K562 (cell line): ENCODE data around the gene C14orf180. TPM values are rescaled to one million over a fixed set of nuclear protein-coding genes. Genes with fewer than 3 reads are reported as not detected.
A peak's percentile ranks its signal among the peaks of the same experiment; 100 is the strongest.

Experiments
- ARID1B ChIP-seq: fragments of 450-650 bp; IDR thresholded peaks from 2 replicates; pipeline ENCODE4 v1.6.1; 2016; ENCODE audit warnings: antibody characterized with exemption, mild to moderate bottlenecking, inconsistent platforms
- CEBPZ ChIP-seq: fragments of 150-350 bp; IDR thresholded peaks from 2 replicates; pipeline ENCODE4 v1.6.1; 2014; ENCODE audit warnings: low read depth, mild to moderate bottlenecking, low read length, borderline replicate concordance
- CXXC5 ChIP-seq: fragments of 250-450 bp; sonication (Bioruptor Pico); IDR thresholded peaks from 2 replicates; pipeline ENCODE4 v1.8.0; 2022; ENCODE audit warnings: inconsistent platforms, mild to moderate bottlenecking, moderate library complexity
- GABPA ChIP-seq: fragments of 200-800 bp; sonication (Bioruptor generic); conservative IDR thresholded peaks from 2 replicates; pipeline ENCODE4 v1.6.1; 2016; ENCODE audit warnings: low read depth, missing genetic modification characterization, missing compliant biosample characterization
- GTF2B ChIP-seq: IDR thresholded peaks from 2 replicates; pipeline ENCODE4 v1.6.1; 2011; ENCODE audit not compliant: insufficient read length; ENCODE audit errors: extremely low read depth
- HSF4 ChIP-seq: fragments of 250-450 bp; sonication (Bioruptor Pico); IDR thresholded peaks from 2 replicates; pipeline ENCODE4 v2.1.2; 2022; ENCODE audit warnings: mild to moderate bottlenecking, moderate library complexity, borderline replicate concordance
- NELFE ChIP-seq: IDR thresholded peaks from 2 replicates; pipeline ENCODE4 v1.6.1; 2011; ENCODE audit warnings: mild to moderate bottlenecking; ENCODE audit not compliant: insufficient read depth, insufficient read length
- PHF20 ChIP-seq: fragments of 450-650 bp; IDR thresholded peaks from 2 replicates; pipeline ENCODE4 v1.6.1; 2018; ENCODE audit not compliant: partially characterized antibody
- PURB ChIP-seq: sonication (generic); formaldehyde crosslinking; IDR thresholded peaks from 2 replicates; pipeline ENCODE4 v1.9.0; 2021; ENCODE audit warnings: low read depth, mild to moderate bottlenecking, missing genetic modification reagents
- SETDB1 ChIP-seq: IDR thresholded peaks from one replicate; pipeline ENCODE4 v1.6.1; 2012; ENCODE audit warnings: low read length, control low read depth, inconsistent platforms
- TRIM24 ChIP-seq, 2 experiments: fragments of 450-650 bp; IDR thresholded peaks; 2 replicates each; pipeline ENCODE4 v1.6.1; 2016
- XRCC5 ChIP-seq: fragments of 200-400 bp; formaldehyde crosslinking; IDR thresholded peaks from 2 replicates; pipeline ENCODE4 v1.6.1; 2017; ENCODE audit warnings: low read depth, mild to moderate bottlenecking, low read length
- ZBTB2 ChIP-seq: fragments of 450-650 bp; IDR thresholded peaks from 2 replicates; pipeline ENCODE4 v1.6.1; 2016; ENCODE audit warnings: antibody characterized with exemption
- ZC3H11A ChIP-seq: IDR thresholded peaks from 2 replicates; pipeline ENCODE4 v1.6.1; 2012; ENCODE audit warnings: low read depth, low read length, improper control_type of control experiment
- ZNF584 ChIP-seq: fragments of 200-800 bp; sonication (Bioruptor generic); IDR thresholded peaks from 2 replicates; pipeline ENCODE4 v1.6.1; 2016; ENCODE audit warnings: low read depth, mild to moderate bottlenecking, missing genetic modification characterization, missing compliant biosample characterization
- ZNF780A ChIP-seq: fragments of 250-450 bp; sonication (Bioruptor Pico); IDR thresholded peaks from 2 replicates; pipeline ENCODE4 v1.5.0; 2021; ENCODE audit warnings: mild to moderate bottlenecking
- polyA plus RNA-seq, 8 experiments: library from polyadenylated mRNA; depleted of rRNA in 4 of 8; stranded (reverse) in 5 of 8; unstranded in 3 of 8; fragments of >200 nt; fragmentation: Nextera tagmentation in 2 of 8; fragmentation: Illumina TruSeq in 1 of 8; extraction: Ambion mirVana in 2 of 8; extraction: Trizol in 1 of 8; gene quantifications; 2 replicates each; pipeline versions ENCODE4 v1.2.1 to v1.2.3, GENCODE V29; 2011 to 2014; ENCODE audit warnings: inconsistent platforms in 1 of 8, missing spikeins in 1 of 8
- total RNA-seq, 7 experiments: library from RNA; depleted of rRNA in 6 of 7; stranded (reverse); fragments of >200 nt in 6 of 7; fragmentation: Illumina TruSeq in 2 of 7; extraction: Trizol in 2 of 7; gene quantifications; 2 replicates each; pipeline versions ENCODE4 v1.2.1 to v1.2.3, GENCODE V29; 2011 to 2021; ENCODE audit warnings: low replicate concordance in 1 of 7

The C14orf180 gene
- total and polyA plus RNA-seq, 9 of the 15 experiments (the other 6 are each of a cell fraction or from before 2014, with no cell fraction given) = not detected

- TF ChIP-seq NELFE = no peak
- no peak for TF ChIP-seq ZBTB2
- TF ChIP-seq ZNF780A = no peak
- no peak for TF ChIP-seq CEBPZ
- TF ChIP-seq SETDB1 = no peak
- no peak for TF ChIP-seq ZNF584 (CRISPR knock-in tag)
- no peak for TF ChIP-seq GTF2B
- no peak for TF ChIP-seq HSF4 (CRISPR knock-in tag)
- no peak for TF ChIP-seq PHF20
- peak; percentile 64 for TF ChIP-seq CXXC5 (CRISPR knock-in tag)
- peak; percentile 33; the same call in 1 of the 2 replicates for TF ChIP-seq GABPA (tag)
- no peak for TF ChIP-seq TRIM24 (IDR thresholded peaks at IDR 0.05)
- TF ChIP-seq ZC3H11A = no peak
- TF ChIP-seq XRCC5 = no peak
- no peak for TF ChIP-seq PURB (CRISPR knock-in tag)
- peak; percentile 58 for TF ChIP-seq ARID1B
Measured at GRCh38 chr14:104577847-104578301, 1.7 kb upstream of the C14orf180 start (continued).
